ENCODE measurements around the gene LAMTOR4.
A peak's percentile ranks its signal among the peaks of the same experiment; 100 is the strongest.

The LAMTOR4 gene

GRCh38 chr7:100154651-100155491, 6.2 kb downstream of the LAMTOR4 start:
- DNase-seq = no peak

- no peak for DNase-seq
Measured at GRCh38 chr7:100155553-100156317, 7.0 kb downstream of the LAMTOR4 start.

- DNase-seq = no peak
Measured at GRCh38 chr7:100156331-100157068, 7.8 kb downstream of the LAMTOR4 start.

- DNase-seq = no peak
Measured at GRCh38 chr7:100157069-100157333, 8.3 kb downstream of the LAMTOR4 start.

GRCh38 chr7:100157334-100158228, 8.9 kb downstream of the LAMTOR4 start:
- DNase-seq = no peak

- DNase-seq = peak; percentile 85
Measured at GRCh38 chr7:100158229-100159098, 9.7 kb downstream of the LAMTOR4 start, which contains the start of gene TRAPPC14. TSS of gene TRAPPC14 (minus strand) at chr7:100158723. CDS start at chr7:100158499, 224 bp downstream.

- no peak for DNase-seq
Measured at GRCh38 chr7:100159099-100159623, 10.4 kb downstream of the LAMTOR4 start.

- DNase-seq = no peak
Measured at GRCh38 chr7:100160067-100160466, 11.3 kb downstream of the LAMTOR4 start.

- DNase-seq = no peak
Measured at GRCh38 chr7:100163006-100163531, 14.4 kb downstream of the LAMTOR4 start.

GRCh38 chr7:100163871-100164270, 15.2 kb downstream of the LAMTOR4 start:
- no peak for DNase-seq

- no peak for DNase-seq
Measured at GRCh38 chr7:100166317-100166940, 17.7 kb downstream of the LAMTOR4 start.

- no peak for DNase-seq
Measured at GRCh38 chr7:100166970-100167911, 18.5 kb downstream of the LAMTOR4 start.

GRCh38 chr7:100167912-100168323, 19.2 kb downstream of the LAMTOR4 start:
- no peak for DNase-seq

- no peak for DNase-seq
Measured at GRCh38 chr7:100169147-100169850, 20.6 kb downstream of the LAMTOR4 start.

GRCh38 chr7:100170101-100170897, 21.6 kb downstream of the LAMTOR4 start:
- DNase-seq = no peak

- no peak for DNase-seq
Measured at GRCh38 chr7:100171087-100171681, 22.5 kb downstream of the LAMTOR4 start.

- no peak for DNase-seq
Measured at GRCh38 chr7:100171840-100172239, 23.1 kb downstream of the LAMTOR4 start.

Data from NCI-H526 treated with DMSO at 0.1 percent for 48 hours (cell line).